Parathyroid adenoma (tissue), 2 donors: ENCODE data around the gene SLC17A2.

ENCODE experiments used
- H2AFZ ChIP-seq: fragments of 300-600 bp; sonication (generic); one replicate; pipeline ENCODE4 v1.7.0; 2017; ENCODE audit warnings: antibody characterized with exemption, mild to moderate bottlenecking
- H3K27ac ChIP-seq: fragments of 300-600 bp; sonication (generic); one replicate; pipeline ENCODE4 v1.7.0; 2017
- H3K27me3 ChIP-seq: fragments of 300-600 bp; sonication (generic); one replicate; pipeline ENCODE4 v1.7.0; 2017; ENCODE audit warnings: low read length; ENCODE audit not compliant: control insufficient read depth, insufficient read depth
- H3K36me3 ChIP-seq: fragments of 300-600 bp; sonication (generic); one replicate; pipeline ENCODE4 v1.7.0; 2017; ENCODE audit warnings: low read length; ENCODE audit not compliant: control insufficient read depth, insufficient read depth
- H3K4me1 ChIP-seq: fragments of 300-600 bp; sonication (generic); one replicate; pipeline ENCODE4 v1.7.0; 2017; ENCODE audit warnings: control low read depth
- H3K4me2 ChIP-seq: fragments of 300-600 bp; sonication (generic); one replicate; pipeline ENCODE4 v1.7.0; 2017; ENCODE audit warnings: low read length
- H3K4me3 ChIP-seq: fragments of 300-600 bp; sonication (generic); one replicate; pipeline ENCODE4 v1.7.0; 2017; ENCODE audit warnings: low read depth, low read length
- H3K79me2 ChIP-seq: fragments of 300-600 bp; sonication (generic); one replicate; pipeline ENCODE4 v1.7.0; 2017; ENCODE audit warnings: control low read depth
- H3K9ac ChIP-seq: fragments of 300-600 bp; sonication (generic); one replicate; pipeline ENCODE4 v1.7.0; 2017; ENCODE audit warnings: mild to moderate bottlenecking
- H3K9me3 ChIP-seq: fragments of 300-600 bp; sonication (generic); one replicate; pipeline ENCODE4 v1.7.0; 2017; ENCODE audit warnings: low read length; ENCODE audit not compliant: control insufficient read depth
- TF ChIP-seq, protein P1 (sequence below): fragments of 300-600 bp; sonication (generic); IDR thresholded peaks from one replicate; pipeline ENCODE4 v1.7.0; 2017; ENCODE audit warnings: antibody characterized with exemption, mild to moderate bottlenecking
- donor health status: primary hyperparathyroidism.

SLC17A2 gene

DNA sequence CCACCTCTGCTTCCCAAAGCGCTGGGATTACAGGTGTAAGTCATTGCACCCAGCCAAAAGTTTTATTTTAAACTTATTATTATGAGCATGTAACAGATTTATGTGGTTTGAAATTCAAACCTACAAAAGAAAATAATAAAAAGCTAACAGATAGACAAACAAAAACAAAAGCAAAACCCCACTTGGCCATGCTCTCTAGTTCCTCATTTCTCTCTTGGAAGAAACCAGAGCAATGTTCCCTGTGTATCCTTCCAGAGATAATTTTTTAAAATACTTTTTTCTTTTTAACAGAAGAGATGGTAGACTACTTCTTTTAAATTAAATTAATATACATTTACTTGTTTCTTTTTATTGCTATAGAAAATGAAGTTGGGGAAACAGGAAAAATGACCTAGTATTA is 28.4 kb downstream of the SLC17A2 start:
- no peak overlapping the region for H3K4me2 ChIP-seq
- no peaks in the 10 kb centered on the region for H3K4me1 ChIP-seq
- no peaks in the 10 kb centered on the region for H3K79me2 ChIP-seq
- H3K9ac ChIP-seq = no peak overlapping the region
- no peak overlapping the region for H3K4me3 ChIP-seq
- H3K27ac ChIP-seq = no peak overlapping the region
- no peaks in the 10 kb centered on the region for H3K9me3 ChIP-seq
- no peaks in the 10 kb centered on the region for H3K36me3 ChIP-seq
- TF ChIP-seq, protein P1, sequence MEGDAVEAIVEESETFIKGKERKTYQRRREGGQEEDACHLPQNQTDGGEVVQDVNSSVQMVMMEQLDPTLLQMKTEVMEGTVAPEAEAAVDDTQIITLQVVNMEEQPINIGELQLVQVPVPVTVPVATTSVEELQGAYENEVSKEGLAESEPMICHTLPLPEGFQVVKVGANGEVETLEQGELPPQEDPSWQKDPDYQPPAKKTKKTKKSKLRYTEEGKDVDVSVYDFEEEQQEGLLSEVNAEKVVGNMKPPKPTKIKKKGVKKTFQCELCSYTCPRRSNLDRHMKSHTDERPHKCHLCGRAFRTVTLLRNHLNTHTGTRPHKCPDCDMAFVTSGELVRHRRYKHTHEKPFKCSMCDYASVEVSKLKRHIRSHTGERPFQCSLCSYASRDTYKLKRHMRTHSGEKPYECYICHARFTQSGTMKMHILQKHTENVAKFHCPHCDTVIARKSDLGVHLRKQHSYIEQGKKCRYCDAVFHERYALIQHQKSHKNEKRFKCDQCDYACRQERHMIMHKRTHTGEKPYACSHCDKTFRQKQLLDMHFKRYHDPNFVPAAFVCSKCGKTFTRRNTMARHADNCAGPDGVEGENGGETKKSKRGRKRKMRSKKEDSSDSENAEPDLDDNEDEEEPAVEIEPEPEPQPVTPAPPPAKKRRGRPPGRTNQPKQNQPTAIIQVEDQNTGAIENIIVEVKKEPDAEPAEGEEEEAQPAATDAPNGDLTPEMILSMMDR = no peak
- H2AFZ ChIP-seq = no peak overlapping the region
- H3K27me3 ChIP-seq = no peaks in the 10 kb centered on the region

DNA sequence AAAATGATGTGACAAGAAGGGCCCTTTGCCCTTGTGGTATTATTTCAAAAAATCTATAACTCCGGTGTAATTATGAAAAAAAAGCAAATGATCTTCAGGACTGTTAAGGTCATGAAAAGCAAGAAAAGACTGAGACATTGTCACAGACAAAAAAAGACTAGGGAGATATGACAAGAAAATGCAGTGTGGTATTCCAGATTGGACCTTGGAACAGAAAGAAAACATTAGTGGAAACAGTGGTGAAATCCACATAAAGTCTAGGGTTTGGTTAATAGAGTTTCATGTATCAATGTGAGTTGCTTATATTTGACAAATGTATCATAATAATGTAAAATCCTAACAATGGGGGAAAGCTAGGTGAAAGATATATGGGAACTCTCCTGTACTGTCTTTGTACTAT is 29.6 kb downstream of the SLC17A2 start:
- no peak overlapping the region for H3K4me3 ChIP-seq
- no peak overlapping the region for H3K4me2 ChIP-seq
- H3K9me3 ChIP-seq = no peaks in the 10 kb centered on the region
- H2AFZ ChIP-seq = no peak overlapping the region
- no peaks in the 10 kb centered on the region for H3K36me3 ChIP-seq
- H3K79me2 ChIP-seq = no peaks in the 10 kb centered on the region
- H3K27ac ChIP-seq = no peak overlapping the region
- no peaks in the 10 kb centered on the region for H3K4me1 ChIP-seq
- TF ChIP-seq, protein P1 = no peak
- no peak overlapping the region for H3K9ac ChIP-seq
- H3K27me3 ChIP-seq = no peaks in the 10 kb centered on the region

DNA sequence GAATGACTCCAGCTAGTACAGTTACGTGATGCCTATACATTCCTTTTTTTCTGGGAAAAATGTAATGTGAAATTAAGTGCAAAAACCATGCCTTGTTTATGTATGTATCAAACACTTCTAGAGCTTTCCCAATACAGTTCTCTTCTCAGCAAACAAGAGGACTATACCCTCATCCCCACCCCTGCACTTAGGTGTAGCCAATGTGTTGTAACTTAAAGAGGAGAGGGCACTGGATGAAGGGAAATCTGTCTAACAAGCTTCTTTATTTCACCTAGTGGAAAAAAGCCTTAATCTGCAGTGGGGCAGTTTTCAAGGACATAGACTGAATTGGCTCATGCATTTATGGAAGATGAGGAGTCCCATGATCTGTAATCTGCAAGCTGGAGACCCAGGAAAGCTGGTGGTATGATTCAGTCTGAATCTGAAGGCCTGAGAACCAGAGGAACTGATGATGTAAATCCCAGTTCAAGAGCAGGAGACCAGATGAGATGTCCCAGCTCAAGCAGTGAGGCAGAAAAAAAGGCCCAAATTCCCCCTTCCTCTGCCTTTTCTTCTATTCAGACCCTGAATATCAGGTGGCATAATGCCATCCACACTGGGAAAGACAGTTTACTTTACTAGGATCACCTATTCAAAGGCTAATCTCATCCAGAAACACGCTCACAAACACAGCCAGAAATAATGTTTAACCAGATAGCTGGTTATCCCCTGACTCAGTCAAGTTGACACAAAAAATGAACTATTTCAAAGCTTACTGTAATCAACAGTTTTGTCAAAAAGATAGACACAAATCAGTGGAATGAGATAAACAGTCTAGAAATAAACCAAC is 30.7 kb downstream of the SLC17A2 start:
- no peak overlapping the region for H3K27ac ChIP-seq
- no peak overlapping the region for H3K4me2 ChIP-seq
- H3K9ac ChIP-seq = no peak overlapping the region
- no peaks in the 10 kb centered on the region for H3K4me1 ChIP-seq
- no peaks in the 10 kb centered on the region for H3K9me3 ChIP-seq
- TF ChIP-seq, protein P1 = no peak
- H3K79me2 ChIP-seq = no peaks in the 10 kb centered on the region
- no peak overlapping the region for H3K4me3 ChIP-seq
- no peaks in the 10 kb centered on the region for H3K36me3 ChIP-seq
- no peak overlapping the region for H2AFZ ChIP-seq
- no peaks in the 10 kb centered on the region for H3K27me3 ChIP-seq

DNA sequence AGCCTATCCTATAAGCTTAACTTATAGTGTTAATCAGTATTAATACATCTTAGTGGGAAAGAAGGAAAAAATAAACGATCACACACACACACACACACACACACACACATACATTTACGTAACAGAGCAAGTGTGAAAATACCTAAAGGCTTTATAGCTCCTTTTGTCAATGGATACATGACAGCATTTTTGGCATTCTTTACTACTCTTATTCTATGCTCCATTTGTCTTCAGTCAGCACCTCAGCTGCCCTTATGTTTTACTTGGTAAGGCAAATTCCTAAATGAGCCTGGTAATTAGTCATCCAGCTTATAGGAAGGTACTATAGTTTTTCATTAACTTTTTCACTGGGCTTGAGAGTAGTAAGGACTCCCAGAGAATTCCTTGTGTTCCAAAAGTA is 31.4 kb downstream of the SLC17A2 start:
- no peaks in the 10 kb centered on the region for H3K79me2 ChIP-seq
- no peaks in the 10 kb centered on the region for H3K4me1 ChIP-seq
- H3K27me3 ChIP-seq = no peaks in the 10 kb centered on the region
- TF ChIP-seq, protein P1 = no peak
- no peak overlapping the region for H3K27ac ChIP-seq
- H3K36me3 ChIP-seq = no peaks in the 10 kb centered on the region
- H2AFZ ChIP-seq = no peak overlapping the region
- no peak overlapping the region for H3K4me3 ChIP-seq
- H3K4me2 ChIP-seq = no peak overlapping the region
- no peak overlapping the region for H3K9ac ChIP-seq
- no peaks in the 10 kb centered on the region for H3K9me3 ChIP-seq
